Hepatocyte (in vitro differentiated cells): ENCODE measurements around the gene CKS2.

Source experiments
- CTCF ChIP-seq: fragments of 200-600 bp; sonication (generic); IDR thresholded peaks from 2 replicates; pipeline ENCODE4 v1.5.1; 2016; ENCODE audit warnings: antibody characterized with exemption, mild to moderate bottlenecking; ENCODE audit not compliant: poor library complexity
- EZH2 ChIP-seq: fragments of 200-600 bp; sonication (generic); IDR thresholded peaks from 2 replicates; pipeline ENCODE4 v1.6.1; 2016; ENCODE audit warnings: antibody characterized with exemption, mild to moderate bottlenecking, borderline replicate concordance
- EZH2phosphoT487 ChIP-seq: fragments of 200-600 bp; sonication (generic); IDR thresholded peaks from one replicate; pipeline ENCODE4 v1.6.1; 2018; ENCODE audit warnings: antibody characterized with exemption, mild to moderate bottlenecking, low read depth, moderate library complexity; ENCODE audit not compliant: unreplicated experiment, severe bottlenecking

DNA sequence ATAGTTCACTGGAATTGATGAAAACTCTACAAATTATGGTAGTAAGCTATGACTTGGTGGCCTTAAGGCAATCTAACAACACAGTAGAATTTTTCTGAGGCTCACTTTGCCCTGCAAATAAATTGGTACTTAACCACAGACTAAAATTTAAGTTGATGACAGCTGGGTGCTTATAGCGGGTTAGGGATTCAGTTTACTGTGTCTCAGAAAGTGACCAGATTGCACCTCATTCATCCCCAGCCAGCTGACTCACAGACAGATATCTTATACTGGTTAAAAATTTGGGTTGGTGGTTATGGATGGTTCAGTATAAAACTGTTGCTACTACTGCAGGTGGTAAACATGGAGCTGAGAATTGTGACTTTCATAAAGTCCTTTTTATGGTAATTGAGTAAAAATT lies 2.8 kb downstream of the CKS2 start:
- no peak for TF ChIP-seq EZH2phosphoT487
- no peak for TF ChIP-seq CTCF
- no peak for TF ChIP-seq EZH2
